ENCODE data around the gene TNFRSF1B.

Gene TNFRSF1B

GRCh38 chr1:12170263-12170671, 3.5 kb downstream of the TNFRSF1B start:
- H3K4me1 ChIP-seq (ENCODE audit: control insufficient read depth, low read length) = peaks cover 25% of the 10 kb centered on the region
- peaks cover 11% of the 10 kb centered on the region; the same call in 1 of the 2 replicates for H4K20me1 ChIP-seq (ENCODE audit: control insufficient read depth, insufficient read depth, low read depth, low read length)
- H3K36me3 ChIP-seq (ENCODE audit: control insufficient read depth, low read length) = no peaks in the 10 kb centered on the region
- H3K4me2 ChIP-seq (ENCODE audit: low read length) = no peak overlapping the region
- peaks cover 88% of the 10 kb centered on the region for H3K27me3 ChIP-seq (ENCODE audit: control insufficient read depth, low read length)
- no peaks in the 10 kb centered on the region for H3K9me3 ChIP-seq (ENCODE audit: control insufficient read depth, insufficient read depth, low read length)
- 0 out of 2 replicates have a peak, but pooled peaks cover 2% of the 10 kb centered on the region for H3F3A ChIP-seq (ENCODE audit: control insufficient read depth, insufficient read depth)
- TF ChIP-seq EZH2phosphoT487 (IDR thresholded peaks at IDR 0.05; ENCODE audit: borderline replicate concordance, low read length) = no peak
- no peak overlapping the region for H3K27ac ChIP-seq (ENCODE audit: low read depth, low read length)
- no peaks in the 10 kb centered on the region for H3K79me2 ChIP-seq (ENCODE audit: control insufficient read depth, low read length)
- H3K9me2 ChIP-seq (replicated peaks; ENCODE audit: control insufficient read depth, low read length) = no peaks in the 10 kb centered on the region
- no peak overlapping the region for H3K4me3 ChIP-seq (ENCODE audit: low read length)

- H3K9me2 ChIP-seq (replicated peaks; ENCODE audit: control insufficient read depth, low read length) = no peaks in the 10 kb centered on the region
- H3K27ac ChIP-seq (ENCODE audit: low read depth, low read length) = no peak overlapping the region
- TF ChIP-seq EZH2phosphoT487 (IDR thresholded peaks at IDR 0.05; ENCODE audit: borderline replicate concordance, low read length) (no peak), CTCF (IDR thresholded peaks at IDR 0.05; ENCODE audit: low read depth, low read length, poor library complexity, severe bottlenecking) (no peak)
- no peaks in the 10 kb centered on the region for H3K9me3 ChIP-seq (ENCODE audit: control insufficient read depth, insufficient read depth, low read length)
- peaks cover 25% of the 10 kb centered on the region for H3K4me1 ChIP-seq (ENCODE audit: control insufficient read depth, low read length)
- no peak overlapping the region for H3K4me2 ChIP-seq (ENCODE audit: low read length)
- H3K27me3 ChIP-seq (ENCODE audit: control insufficient read depth, low read length) = peaks cover 85% of the 10 kb centered on the region
- H4K20me1 ChIP-seq (ENCODE audit: control insufficient read depth, insufficient read depth, low read depth, low read length) = peaks cover 11% of the 10 kb centered on the region; the same call in 1 of the 2 replicates
- no peaks in the 10 kb centered on the region for H3K36me3 ChIP-seq (ENCODE audit: control insufficient read depth, low read length)
- no peaks in the 10 kb centered on the region for H3F3A ChIP-seq (ENCODE audit: control insufficient read depth, insufficient read depth)
- no peaks in the 10 kb centered on the region for H3K79me2 ChIP-seq (ENCODE audit: control insufficient read depth, low read length)
- H3K4me3 ChIP-seq (ENCODE audit: low read length) = no peak overlapping the region
These were observed 4.6 kb downstream of the TNFRSF1B start for GRCh38 chr1:12171206-12172041.

- Histone ChIP-seq H3K9me2 (replicated peaks; ENCODE audit: control insufficient read depth, low read length) (no peaks in the 10 kb centered on the region), H3K27me3 (ENCODE audit: control insufficient read depth, low read length) (peaks cover 80% of the 10 kb centered on the region), H3K9me3 (ENCODE audit: control insufficient read depth, insufficient read depth, low read length) (no peaks in the 10 kb centered on the region), H3K36me3 (ENCODE audit: control insufficient read depth, low read length) (no peaks in the 10 kb centered on the region), H3K27ac (ENCODE audit: low read depth, low read length) (no peak overlapping the region), H3K4me3 (ENCODE audit: low read length) (no peak overlapping the region), H3K4me2 (ENCODE audit: low read length) (no peak overlapping the region), H3K4me1 (ENCODE audit: control insufficient read depth, low read length) (peaks cover 17% of the 10 kb centered on the region), H3F3A (ENCODE audit: control insufficient read depth, insufficient read depth) (no peaks in the 10 kb centered on the region), H4K20me1 (ENCODE audit: control insufficient read depth, insufficient read depth, low read depth, low read length) (peaks cover 11% of the 10 kb centered on the region; the same call in 1 of the 2 replicates), H3K79me2 (ENCODE audit: control insufficient read depth, low read length) (no peaks in the 10 kb centered on the region)
- TF ChIP-seq CTCF (IDR thresholded peaks at IDR 0.05; ENCODE audit: low read depth, low read length, poor library complexity, severe bottlenecking) (no peak), EZH2phosphoT487 (IDR thresholded peaks at IDR 0.05; ENCODE audit: borderline replicate concordance, low read length) (no peak)
These were observed 5.5 kb downstream of the TNFRSF1B start for GRCh38 chr1:12172042-12172851.

Data from DOHH2 (cell line).